HG03108 (cell line): ENCODE results near the gene ZNF865.
A peak's percentile ranks its signal among the peaks of the same experiment; 100 is the strongest.

Source experiments
- ATAC-seq: cut with Tn5 transposase; IDR thresholded peaks from one replicate; pipeline ENCODE4 v1.9.1; 2021; ENCODE audit warnings: moderate library complexity; ENCODE audit not compliant: unreplicated experiment

The ZNF865 gene

DNA sequence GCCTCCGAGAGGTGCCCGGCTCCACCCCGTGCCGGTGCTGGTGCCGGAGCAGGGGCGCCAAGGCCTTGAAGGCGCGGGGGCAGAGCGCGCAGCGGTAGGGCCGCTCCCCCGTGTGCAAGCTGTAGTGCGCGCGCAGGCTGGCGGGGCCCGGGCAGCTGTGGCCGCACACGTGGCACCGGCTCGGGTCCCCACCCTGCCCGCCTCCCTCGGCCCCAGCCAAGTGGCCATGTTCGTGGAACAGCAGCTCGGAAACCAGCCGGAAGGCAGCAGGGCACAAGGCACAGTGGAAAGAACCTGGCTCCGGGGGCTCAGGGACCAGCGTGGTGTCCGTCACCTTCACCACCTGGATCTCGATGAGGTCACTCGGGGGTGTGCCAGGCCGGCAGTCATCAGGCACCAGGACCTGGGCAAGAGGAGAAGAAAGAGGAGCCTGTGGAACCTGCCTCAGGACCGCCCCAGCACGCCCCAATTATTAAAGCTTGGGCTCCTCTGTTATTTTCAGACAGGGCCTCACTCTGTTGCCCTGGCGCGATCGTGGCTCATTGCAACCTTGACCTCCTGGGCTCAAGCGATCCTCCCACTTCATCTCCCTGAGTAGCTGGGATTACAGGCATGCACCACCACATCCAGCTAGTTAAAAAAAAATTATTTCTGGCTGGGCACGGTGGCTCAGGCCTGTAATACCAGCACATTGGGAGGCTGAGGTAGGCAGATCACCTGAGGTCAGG lies 17.0 kb downstream of the ZNF865 start:
- no peak for ATAC-seq

GRCh38 chr19:55623130-55623529 lies 17.7 kb downstream of the ZNF865 start:
- no peak for ATAC-seq

DNA sequence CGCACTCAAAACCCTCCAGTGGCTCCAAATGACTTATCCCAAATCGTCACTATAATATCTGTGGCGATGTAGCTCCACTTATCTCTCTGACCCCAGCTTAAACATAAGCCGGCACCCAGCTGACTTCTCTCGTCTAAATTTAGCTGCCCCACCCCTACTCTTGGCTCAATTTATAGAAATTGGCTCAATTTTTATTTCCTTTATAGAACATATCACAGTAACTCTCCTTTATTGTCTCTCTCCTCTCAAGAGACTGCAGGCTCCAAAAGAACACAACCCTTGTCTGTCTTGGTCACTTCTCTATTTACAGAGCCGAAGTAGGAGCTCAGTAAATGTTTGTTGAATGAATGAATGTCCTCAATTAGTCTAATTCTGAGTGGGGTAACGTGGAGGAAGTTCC lies 18.1 kb downstream of the ZNF865 start:
- no peak for ATAC-seq

GRCh38 chr19:55624109-55625003 lies 18.9 kb downstream of the ZNF865 start, which contains the start of gene ZNF784:
Gene ZNF784 (minus strand): TSS chr19:55624566. CDS start chr19:55624561, 5 bp downstream.
- ATAC-seq, result peak; percentile 58

- no peak for ATAC-seq
These were observed 19.5 kb downstream of the ZNF865 start for GRCh38 chr19:55625004-55625326.

DNA sequence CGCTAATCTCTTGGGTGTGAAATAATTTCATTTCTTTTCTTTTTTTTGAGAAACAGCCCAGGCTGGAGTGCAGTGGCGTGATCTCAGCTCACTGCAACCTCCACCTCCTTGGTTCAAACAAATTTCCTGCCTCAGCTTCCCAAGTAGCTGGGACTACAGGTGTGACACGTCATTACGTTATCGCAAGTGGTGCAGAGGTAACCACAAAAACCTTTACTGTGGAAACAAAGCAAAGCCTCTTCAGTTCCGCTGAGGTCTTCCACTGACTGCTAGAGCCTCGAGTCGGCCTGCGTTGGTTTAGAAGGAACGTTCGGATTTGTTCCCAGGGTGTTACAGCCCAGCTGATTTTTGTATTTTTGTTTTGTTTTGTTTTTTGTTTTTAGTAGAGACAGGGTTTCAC lies 20.9 kb downstream of the ZNF865 start:
- ATAC-seq, result no peak

DNA sequence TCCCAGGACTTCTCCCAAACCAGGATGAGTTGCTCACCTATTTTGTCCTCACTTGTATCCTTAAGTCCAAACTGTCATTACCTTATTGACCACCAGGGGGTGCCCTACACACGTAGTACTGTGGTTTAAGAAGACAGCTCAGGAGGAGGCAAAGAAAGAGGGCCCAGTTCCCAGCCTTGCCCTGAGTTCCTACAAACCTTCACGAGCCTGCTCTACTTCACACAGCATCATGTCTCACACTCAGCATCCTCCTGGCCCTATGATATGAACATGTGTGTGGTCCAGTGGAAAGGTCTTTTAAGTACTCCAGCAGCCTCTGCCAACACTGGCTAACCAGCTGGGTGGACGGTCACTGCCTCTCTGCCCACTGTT lies 27.0 kb downstream of the ZNF865 start:
- no peak for ATAC-seq

- no peak for ATAC-seq
These were observed 28.4 kb downstream of the ZNF865 start for GRCh38 chr19:55633861-55634260.

GRCh38 chr19:55635334-55635717 lies 29.9 kb downstream of the ZNF865 start:
- no peak for ATAC-seq

DNA sequence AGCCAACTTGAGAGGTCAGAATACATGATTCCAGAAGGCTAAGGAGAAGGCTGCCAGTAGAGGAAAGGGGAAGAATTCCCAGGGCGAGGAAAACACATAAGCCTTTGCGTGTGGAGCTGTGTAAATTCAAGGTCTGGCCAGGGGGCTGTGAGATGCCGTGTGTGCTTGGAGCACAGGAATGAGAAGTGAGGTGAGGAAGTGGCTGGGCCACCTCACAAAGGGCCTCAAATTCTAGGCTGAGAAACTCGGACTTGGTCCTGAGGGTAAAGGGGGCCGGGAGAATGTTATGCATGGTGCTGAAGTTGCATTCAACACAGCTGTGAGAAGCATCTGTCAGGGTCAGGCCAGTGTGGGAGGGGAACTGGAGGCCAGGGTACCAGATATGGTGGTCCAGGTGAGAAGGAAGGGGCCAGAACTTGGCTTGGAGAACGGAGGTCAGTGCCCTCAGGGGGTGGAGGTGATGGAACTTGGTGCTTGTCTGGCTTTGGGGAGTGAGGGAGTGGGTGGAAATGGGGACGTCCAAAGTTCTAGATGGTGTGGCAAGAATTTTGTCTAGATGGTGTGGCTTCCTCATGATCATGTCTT lies 30.5 kb downstream of the ZNF865 start:
- ATAC-seq, result no peak

DNA sequence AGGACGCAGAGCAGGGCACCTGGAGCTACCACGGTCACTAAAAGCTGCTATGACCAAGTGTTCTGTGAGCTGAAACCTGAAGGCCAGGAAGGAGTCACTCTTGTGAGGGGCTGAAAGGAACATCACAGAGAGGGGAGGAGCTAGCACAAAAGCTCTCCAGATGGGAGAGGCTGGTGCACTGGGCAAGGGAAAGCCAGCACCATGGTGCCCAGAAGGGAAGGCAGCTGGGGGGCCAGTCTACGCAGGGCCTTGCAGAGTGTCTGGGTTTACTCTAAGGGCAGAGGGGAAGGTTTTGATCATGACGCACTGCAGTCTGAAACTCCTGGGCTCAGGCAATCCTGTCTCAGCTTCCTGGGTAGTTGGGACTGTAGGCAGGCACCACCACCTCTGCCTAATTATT lies 31.3 kb downstream of the ZNF865 start:
- ATAC-seq, result no peak

DNA sequence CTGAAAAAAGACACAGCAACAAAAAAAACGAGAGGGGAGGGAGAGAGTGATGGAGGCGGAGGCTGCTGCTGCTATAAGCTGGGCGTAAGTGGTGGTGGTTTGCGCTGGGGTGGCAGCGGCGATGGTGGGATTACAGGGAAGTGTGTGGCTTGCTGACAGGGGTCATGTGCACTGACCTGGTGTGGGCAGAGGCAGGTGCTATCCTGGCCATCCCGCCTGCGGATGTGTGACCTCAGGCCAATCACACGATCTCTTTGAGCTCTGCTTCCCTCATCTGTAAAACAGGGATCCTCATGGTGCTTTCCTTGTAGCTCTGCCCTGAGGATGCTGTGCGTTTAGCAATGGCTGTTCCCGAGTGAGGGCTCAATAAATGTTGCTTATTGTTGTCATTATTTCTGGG lies 32.1 kb downstream of the ZNF865 start:
- ATAC-seq, result no peak

- ATAC-seq, result no peak
These were observed 33.5 kb downstream of the ZNF865 start for GRCh38 chr19:55638864-55639359.

- ATAC-seq, result no peak
These were observed 34.7 kb downstream of the ZNF865 start for GRCh38 chr19:55640043-55640576.

DNA sequence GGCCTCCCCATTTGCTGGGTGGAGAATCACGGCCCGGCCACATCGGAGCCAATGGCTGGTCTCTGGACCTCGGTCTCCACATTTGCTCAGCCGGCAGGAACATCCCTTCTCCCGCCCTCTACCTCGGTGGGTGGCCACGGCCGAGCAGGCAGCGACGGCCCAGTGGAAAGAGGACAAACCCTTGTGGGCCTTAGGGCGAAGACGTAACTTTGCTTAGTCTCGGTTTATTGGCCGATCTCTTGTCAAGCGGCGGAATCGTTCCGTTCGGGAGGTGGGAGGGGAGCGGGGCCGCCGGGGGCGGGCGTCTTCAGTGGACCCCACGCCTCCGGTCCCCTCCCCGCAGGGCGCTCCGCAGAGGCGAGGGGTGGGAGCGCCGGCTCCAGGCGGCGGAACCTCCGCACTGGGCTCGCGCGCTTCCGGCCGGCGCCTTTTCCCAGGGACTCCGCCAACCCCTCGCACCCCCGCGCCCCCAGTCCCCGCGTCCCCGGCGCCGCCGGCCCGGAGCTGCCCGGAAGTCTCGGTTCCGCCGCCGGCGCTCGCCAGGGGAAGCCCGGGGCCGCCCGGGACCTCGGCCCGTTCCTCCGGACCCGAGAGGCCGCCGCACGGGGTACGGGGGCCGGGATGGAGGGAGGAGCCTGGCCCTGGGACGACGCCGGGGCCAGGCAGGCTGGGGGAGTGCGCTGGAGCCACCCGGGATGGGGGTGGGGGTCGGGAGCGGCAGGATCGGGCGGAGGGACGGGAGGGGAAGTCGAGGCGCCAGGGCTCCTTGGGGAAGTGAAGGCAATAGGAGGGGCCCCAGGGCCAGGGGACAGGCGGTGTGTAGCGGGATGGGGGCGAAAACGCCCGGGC lies 35.4 kb downstream of the ZNF865 start, which contains the start of gene ZNF580:
TSS of gene ZNF580 (plus strand) at position 426 of the 849 bp plus-strand sequence. CDS start 1,507 bp downstream, outside the sequence.
- no peak for ATAC-seq

GRCh38 chr19:55641426-55642152 lies 36.1 kb downstream of the ZNF865 start:
- no peak for ATAC-seq

DNA sequence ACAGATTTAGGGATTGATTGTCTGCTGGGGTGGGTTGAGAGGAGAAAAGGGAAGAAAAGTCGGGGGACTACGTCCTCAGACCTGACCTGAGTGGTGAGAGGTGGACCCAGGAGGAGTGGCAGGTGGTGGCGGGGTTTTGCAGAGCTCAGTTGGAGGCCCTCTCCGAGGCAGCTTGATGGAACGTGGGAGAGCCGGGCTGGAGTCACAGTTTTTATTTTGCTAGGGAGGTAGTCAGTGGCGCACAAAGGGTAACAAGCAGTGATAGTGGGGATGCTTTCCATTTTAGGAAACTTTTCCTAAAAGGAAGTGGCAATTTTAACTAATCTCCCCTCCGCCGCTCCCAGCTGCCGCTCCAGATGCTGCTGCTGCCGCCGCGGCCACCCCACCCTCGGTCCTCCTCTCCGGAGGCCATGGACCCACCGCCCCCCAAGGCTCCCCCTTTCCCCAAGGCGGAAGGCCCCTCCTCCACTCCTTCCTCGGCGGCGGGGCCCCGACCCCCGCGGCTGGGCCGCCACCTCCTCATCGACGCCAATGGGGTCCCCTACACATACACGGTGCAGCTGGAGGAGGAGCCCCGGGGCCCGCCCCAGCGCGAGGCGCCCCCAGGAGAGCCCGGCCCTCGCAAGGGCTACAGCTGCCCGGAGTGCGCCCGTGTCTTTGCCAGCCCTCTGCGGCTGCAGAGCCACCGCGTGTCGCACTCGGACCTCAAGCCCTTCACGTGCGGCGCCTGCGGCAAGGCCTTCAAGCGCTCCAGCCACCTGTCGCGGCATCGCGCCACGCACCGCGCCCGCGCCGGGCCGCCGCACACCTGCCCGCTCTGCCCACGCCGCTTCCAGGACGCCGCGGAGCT lies 36.9 kb downstream of the ZNF865 start:
- ATAC-seq, result peak; percentile 6

DNA sequence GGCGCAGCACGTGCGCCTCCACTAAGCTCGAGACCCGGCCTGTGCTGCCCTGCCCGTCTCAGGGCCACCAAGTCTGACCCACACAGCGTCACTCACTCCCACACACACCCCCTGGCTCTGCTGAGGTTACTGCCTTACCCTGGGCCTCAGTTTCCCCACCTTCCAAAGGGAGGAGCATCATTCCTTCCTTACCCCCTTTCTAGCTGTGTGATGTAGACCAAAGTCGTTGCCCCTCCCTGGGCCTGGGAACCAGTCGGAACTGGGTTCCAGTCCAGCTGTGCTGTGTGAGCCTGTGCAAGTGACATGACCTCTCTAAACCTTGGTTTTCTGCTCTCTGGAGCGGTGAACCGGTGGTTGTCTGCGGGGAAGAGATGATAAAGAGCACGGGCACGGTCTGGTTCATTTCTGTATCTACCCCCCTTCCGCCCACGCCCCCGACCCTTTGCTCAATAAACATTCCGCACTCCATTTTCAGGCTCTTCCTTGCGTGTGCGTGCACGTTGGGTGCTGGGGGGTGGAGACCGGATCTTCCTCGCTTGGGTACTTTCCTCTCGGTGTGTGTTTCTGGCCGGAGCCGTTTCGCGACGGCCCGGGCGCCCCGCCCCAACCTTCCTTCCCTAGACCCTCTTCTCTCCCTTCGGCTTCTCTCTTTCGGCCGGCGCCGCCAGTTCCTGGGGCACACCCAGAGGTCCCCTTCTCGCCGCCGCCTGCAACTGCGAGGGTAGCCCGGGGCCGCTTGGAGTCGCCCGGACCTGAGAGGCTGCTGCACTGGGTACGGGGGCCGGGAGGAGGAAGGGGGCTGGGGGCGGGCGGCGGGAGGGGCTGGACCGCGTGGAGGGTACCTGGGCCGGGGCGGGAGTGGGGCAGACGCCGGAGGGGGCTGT lies 37.8 kb downstream of the ZNF865 start, which contains the start of gene ZNF581:
TSS of gene ZNF581 (plus strand) at position 647 of the 884 bp plus-strand sequence. CDS start 923 bp downstream, outside the sequence.
- peak; percentile 24 for ATAC-seq
